ENCODE results near the gene MEX3A.

MEX3A gene

DNA sequence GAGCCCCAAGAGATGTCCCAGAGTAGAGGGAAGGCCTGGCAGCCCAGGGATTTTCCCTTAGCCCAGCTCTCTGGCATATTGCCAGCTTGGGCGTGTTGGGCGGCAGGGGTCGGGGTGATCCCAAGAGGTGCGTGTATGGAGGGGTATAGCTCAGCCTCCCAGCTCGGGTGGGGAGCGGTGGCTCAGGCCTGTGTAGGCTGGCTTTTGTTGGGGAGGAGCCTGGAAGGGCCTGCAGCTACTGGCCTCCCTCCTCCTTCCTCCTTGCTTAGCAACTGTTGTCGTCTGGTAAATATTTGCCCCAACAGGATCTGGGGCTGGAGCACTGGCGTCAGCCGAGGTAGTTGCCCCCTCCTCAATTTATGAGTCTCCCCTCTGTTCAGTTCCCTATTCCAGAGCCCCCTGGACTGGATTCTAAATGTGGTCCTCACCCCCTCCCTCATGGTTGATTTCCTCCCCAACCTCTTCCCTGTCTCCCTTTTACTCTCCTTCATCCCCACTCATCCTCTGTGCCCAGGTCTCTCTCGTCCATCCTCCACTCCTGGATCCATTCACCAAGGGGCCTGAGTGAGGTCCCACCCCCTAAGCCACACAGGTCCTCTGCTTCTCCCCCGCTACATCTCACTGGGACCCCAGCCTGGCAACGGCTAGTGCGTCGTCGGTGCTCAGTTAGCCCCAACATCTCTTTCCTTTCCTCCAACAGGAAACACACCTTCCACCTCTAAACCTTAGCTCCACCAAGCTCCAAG, 22.0 kb upstream of the MEX3A start:
- DNase-seq (ENCODE audit: low read depth in 1 of 2, low spot score in 1 of 2): peak; percentile 90 to 94
- TF ChIP-seq JUND (IDR thresholded peaks at IDR 0.05; ENCODE audit: low read depth): no peak
- in situ Hi-C loops (cut with HindIII; ENCODE audit: low pct_unique_long_range_greater_than_20kb, low sequenced_read_pairs): no loop called here

DNA sequence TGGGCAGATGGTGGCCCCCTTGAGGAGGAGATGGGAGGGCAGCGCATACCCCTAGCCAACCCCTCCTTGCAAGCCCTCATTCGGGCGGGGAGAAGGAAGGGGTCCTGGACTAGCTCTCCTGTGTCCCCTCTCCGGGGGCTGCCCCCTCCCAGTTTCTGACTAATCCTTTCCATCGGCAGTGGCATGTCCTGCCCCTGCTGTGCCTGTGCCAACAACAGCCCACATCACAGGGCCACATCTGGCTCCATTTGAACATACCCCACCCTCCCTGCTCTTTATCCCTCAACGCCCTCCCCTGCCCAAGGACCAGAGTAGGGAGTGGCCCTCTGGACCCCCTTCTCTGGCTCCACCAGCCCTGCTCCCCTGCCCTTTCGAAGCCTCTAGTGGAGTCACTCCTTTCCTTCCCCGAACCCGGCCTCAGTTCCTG, 21.3 kb upstream of the MEX3A start:
- in situ Hi-C loops (cut with HindIII; ENCODE audit: low pct_unique_long_range_greater_than_20kb, low sequenced_read_pairs): no loop called here
- TF ChIP-seq JUND (IDR thresholded peaks at IDR 0.05; ENCODE audit: low read depth): no peak
- no peak for DNase-seq (ENCODE audit: low read depth in 1 of 2, low spot score in 1 of 2)

- no peak for DNase-seq (ENCODE audit: low read depth in 1 of 2, low spot score in 1 of 2)
- no peak for TF ChIP-seq JUND (IDR thresholded peaks at IDR 0.05; ENCODE audit: low read depth)
- in situ Hi-C loops (cut with HindIII; ENCODE audit: low pct_unique_long_range_greater_than_20kb, low sequenced_read_pairs): no loop called here
These were observed 20.6 kb upstream of the MEX3A start for GRCh38 chr1:156102633-156103511.

- in situ Hi-C loops (cut with HindIII; ENCODE audit: low pct_unique_long_range_greater_than_20kb, low sequenced_read_pairs): no loop called here
- no peak for DNase-seq (ENCODE audit: low read depth in 1 of 2, low spot score in 1 of 2)
- TF ChIP-seq JUND (IDR thresholded peaks at IDR 0.05; ENCODE audit: low read depth): no peak
These were observed 19.6 kb upstream of the MEX3A start for GRCh38 chr1:156101880-156102279.

DNA sequence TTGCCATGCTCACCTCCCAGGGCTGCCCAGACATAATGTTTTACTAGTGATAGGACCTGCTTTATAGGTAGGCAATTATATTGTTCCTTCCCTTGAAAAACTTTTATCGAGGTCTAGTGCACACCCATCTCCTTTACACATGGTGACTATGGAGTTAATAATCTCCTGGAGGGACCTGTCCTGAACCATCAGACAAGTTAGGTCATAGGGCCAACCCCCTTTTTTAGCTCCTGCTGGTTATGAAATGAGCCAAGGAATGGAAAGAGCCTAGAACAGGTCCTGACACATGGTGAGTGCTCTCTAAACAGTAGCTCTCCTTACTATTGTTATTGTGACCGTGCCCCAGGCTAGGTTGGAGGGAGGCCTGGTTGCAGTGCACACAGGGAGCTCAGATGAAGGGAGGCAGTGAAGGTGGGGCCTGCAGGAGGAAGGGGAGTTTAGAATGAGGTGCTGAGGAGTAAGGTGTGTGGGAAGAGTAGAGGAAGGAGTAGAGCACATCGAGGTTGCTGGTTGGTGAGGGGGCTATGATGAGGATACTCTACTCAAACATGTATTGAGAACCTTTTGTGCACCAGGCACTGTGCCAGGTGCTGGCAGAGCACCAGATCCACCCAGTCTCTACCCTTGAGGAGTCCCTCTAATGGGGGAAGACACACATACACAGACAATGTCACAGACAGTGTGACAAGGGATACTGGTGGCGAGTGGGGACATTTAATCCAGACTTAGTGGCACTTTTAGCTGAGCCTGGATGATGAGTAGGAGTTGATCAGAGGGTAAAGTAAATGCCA, 18.1 kb upstream of the MEX3A start:
- peak in 1 of 2 experiments; percentile 76 for DNase-seq (ENCODE audit: low read depth in 1 of 2, low spot score in 1 of 2)
- in situ Hi-C loops (cut with HindIII; ENCODE audit: low pct_unique_long_range_greater_than_20kb, low sequenced_read_pairs): no loop called here
- TF ChIP-seq JUND (IDR thresholded peaks at IDR 0.05; ENCODE audit: low read depth): no peak

DNA sequence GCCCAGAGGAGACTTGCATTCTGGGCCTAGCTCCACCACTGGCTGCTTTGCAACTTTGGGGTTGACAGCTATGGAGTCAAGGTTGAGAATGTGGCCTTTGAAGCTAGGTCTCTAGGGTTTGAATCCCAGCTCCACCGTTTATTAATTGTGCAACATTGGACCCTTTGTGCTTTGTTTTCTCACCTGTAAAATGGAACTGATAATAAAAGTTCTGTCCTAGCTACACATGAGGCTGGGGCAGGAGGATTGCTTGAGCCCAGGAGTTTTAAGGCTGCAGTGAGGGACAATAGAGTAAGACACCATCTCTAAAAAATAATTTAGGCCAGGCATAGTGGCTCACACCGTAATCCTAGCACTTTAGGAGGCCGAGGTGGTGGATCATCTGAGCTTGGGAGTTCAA, 17.0 kb upstream of the MEX3A start:
- in situ Hi-C loops (cut with HindIII; ENCODE audit: low pct_unique_long_range_greater_than_20kb, low sequenced_read_pairs): no loop called here
- no peak for DNase-seq (ENCODE audit: low read depth in 1 of 2, low spot score in 1 of 2)
- TF ChIP-seq JUND (IDR thresholded peaks at IDR 0.05; ENCODE audit: low read depth): no peak

DNA sequence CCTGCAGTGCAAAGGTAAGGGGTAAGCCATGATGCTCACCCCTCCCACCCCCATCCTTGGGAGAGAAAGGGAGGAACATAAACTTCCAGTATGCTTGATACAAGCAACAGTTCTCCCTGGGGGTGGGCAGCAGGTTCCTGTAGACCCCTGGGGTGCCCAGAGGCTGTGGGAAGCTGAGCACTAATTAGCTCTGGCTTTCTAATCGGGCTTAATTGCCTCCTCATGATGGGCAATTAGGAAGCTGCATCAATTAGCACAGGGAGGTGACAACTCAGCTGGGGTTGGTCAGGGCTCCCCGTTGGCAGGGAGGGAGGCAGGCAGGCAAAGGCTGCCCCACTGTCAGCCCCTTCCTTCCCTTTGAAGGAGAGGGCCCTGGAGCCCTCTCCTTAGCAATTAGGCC, 16.5 kb upstream of the MEX3A start:
- in situ Hi-C loops (cut with HindIII; ENCODE audit: low pct_unique_long_range_greater_than_20kb, low sequenced_read_pairs): no loop called here
- no peak for TF ChIP-seq JUND (IDR thresholded peaks at IDR 0.05; ENCODE audit: low read depth)
- DNase-seq (ENCODE audit: low read depth in 1 of 2, low spot score in 1 of 2): no peak

GRCh38 chr1:156097499-156098178, 15.4 kb upstream of the MEX3A start:
- TF ChIP-seq JUND (IDR thresholded peaks at IDR 0.05; ENCODE audit: low read depth): no peak
- DNase-seq (ENCODE audit: low read depth in 1 of 2, low spot score in 1 of 2): no peak
- in situ Hi-C loops (cut with HindIII; ENCODE audit: low pct_unique_long_range_greater_than_20kb, low sequenced_read_pairs): no loop called here

DNA sequence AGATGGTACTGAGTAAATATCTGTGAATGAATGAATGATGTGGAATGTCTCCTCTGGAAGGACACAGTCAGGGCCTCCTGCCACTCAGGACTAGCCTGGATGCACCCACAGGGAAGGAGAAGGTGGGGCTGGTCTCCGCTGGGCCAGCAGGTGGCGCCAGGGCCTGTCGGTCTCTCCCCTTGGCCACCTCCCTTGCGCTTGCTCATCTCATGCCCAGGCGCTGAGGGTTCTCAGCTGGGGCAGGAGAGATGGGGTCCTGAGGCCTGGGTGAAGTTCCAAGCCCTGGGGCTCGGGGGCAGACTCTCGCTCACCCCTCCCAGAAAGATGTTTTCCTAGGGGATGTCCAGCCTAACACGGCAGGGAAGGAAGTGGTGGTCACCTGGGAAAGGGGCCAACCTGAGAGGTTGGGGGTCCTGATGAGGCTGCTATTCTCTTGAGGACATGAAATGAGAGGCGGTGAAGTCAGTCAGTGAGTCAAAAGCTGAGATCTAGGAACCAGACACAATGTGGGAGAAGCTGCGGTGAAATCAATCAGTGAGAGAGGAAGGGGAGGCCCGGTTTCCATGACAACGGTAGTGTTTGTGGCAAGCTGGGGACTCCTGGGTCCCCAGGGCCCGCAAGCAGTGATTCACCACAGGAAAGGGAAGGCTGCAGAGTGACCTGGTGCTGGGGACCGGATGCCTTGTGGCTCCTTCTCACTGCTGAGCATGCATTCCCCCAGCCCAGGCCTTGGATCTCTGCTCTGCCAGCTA, 14.6 kb upstream of the MEX3A start:
- no peak for TF ChIP-seq JUND (IDR thresholded peaks at IDR 0.05; ENCODE audit: low read depth)
- DNase-seq (ENCODE audit: low read depth in 1 of 2, low spot score in 1 of 2): peak; percentile 83 to 89
- in situ Hi-C loops (cut with HindIII; ENCODE audit: low pct_unique_long_range_greater_than_20kb, low sequenced_read_pairs): no loop called here

GRCh38 chr1:156095906-156096508, 13.7 kb upstream of the MEX3A start:
- in situ Hi-C loops (cut with HindIII; ENCODE audit: low pct_unique_long_range_greater_than_20kb, low sequenced_read_pairs): no loop called here
- peak in 1 of 2 experiments; percentile 4 for DNase-seq (ENCODE audit: low read depth in 1 of 2, low spot score in 1 of 2)
- no peak for TF ChIP-seq JUND (IDR thresholded peaks at IDR 0.05; ENCODE audit: low read depth)

GRCh38 chr1:156091610-156092009, 9.3 kb upstream of the MEX3A start:
- no peak for TF ChIP-seq JUND (IDR thresholded peaks at IDR 0.05; ENCODE audit: low read depth)
- no peak for DNase-seq (ENCODE audit: low read depth in 1 of 2, low spot score in 1 of 2)
- in situ Hi-C loops (cut with HindIII; ENCODE audit: low pct_unique_long_range_greater_than_20kb, low sequenced_read_pairs): no loop called here
